NCI-H2081 (cell line): ENCODE measurements around the gene CENPK.
"Not testable (repeated sequence)": the region's sequence is repeated elsewhere in the genome, so short reads cannot be mapped to it uniquely, and the experiment has no call there.

Experiments
- DNase-seq, 2 experiments: peaks; one replicate each; lab custom pipeline; 2025; lab: John Stamatoyannopoulos, UW

The CENPK gene

GRCh38 chr5:65508978-65509377 is 54.0 kb downstream of the CENPK start:
- no peak for DNase-seq

- no peak for DNase-seq
These were observed 56.0 kb downstream of the CENPK start for GRCh38 chr5:65506961-65507360.

DNA sequence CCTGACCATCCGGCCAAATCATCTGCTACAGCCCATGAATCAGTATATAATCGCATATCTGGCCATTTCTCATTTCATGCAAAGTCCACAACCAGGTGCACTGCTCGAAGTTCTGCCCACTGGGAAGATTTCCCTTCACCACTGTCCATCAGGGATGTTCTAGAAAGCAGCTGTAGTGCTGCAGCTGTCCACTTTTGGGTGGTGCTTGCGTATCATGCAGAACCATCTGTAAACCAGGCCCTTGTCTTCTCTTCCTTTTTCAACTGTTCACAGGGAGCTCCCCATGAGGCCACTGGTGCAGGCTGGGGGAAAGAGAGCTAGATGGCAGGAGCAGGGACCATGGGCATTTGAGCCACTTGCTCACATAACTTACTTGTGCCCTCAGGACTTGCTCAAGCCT is 73.8 kb downstream of the CENPK start:
- DNase-seq: no peak

- DNase-seq: not testable (repeated sequence)
These were observed 74.8 kb downstream of the CENPK start for GRCh38 chr5:65488038-65488687.

DNA sequence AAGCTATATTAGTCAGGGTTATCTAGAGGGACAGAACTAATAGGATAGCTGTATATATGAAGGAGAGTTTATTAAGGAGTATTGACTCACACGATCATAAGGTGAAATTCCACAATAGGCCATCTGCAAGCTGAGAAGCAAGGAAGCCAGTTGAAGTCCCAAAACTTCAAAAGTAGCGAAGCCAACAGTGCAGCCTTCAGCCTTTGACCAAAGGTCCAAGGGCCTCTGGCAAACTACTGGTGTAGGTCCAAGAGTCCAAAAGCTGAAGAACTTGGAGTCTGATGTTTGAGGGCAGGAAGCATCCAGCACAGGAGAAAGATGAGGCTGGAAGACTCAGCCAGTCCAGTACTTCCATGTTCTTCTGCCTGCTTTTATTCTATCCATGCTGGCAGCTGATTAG is 76.2 kb downstream of the CENPK start:
- not testable (repeated sequence) for DNase-seq

DNA sequence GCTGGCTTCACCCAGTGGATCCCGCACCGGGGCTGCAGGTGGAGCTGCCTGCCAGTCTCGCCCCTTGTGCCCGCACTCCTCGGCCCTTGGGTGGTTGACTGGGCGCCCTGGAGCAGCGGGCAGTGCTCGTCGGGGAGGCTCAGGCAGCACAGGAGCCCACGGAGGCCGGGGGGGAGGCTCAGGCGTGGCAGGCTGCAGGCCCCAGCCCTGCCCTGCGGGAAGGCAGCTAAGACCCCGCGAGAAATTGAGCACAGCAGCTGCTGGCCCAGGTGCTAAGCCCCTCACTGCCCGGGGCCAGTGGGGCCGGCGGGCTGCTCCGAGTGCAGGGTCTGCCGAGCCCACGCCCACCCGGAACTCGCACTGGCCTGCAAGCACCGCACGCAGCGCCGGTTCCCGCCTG is 77.6 kb downstream of the CENPK start:
- no peak for DNase-seq

DNA sequence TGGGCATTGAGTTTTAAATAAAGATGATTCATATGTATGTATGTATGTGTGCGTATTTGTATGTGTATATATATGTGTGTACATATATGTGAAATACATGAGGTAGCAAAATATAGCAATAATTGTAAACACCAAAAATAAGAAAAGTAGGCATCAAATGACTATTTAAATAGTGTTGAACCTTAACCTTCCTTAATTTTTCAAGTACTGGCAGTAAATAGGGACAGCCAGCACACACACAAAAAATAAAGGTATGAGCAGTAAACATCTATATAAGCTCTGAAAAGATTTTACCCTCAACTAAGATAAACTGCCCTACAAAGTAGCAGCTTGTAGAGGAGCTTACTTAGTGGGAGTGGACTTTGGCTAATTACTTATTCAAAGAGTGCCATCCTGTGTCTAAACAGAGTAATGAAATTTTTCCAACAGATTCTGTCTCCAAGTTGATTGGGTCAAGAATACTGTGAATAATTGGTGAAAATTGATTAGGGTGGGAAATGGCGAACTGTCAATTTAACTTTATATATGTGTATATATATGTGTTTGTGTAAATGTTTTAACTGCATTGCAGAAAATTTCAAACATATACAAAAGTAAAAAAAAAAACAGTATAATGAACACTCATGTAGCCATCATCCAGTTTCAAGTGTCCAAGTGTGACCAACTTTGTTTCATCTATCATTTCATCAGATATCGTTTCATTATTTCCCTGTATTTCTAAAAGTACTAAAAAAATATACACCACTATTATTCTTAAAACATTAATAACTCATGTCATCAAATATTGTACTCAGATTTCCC is 79.2 kb downstream of the CENPK start:
- peak; percentile 4 to 46 for DNase-seq

DNA sequence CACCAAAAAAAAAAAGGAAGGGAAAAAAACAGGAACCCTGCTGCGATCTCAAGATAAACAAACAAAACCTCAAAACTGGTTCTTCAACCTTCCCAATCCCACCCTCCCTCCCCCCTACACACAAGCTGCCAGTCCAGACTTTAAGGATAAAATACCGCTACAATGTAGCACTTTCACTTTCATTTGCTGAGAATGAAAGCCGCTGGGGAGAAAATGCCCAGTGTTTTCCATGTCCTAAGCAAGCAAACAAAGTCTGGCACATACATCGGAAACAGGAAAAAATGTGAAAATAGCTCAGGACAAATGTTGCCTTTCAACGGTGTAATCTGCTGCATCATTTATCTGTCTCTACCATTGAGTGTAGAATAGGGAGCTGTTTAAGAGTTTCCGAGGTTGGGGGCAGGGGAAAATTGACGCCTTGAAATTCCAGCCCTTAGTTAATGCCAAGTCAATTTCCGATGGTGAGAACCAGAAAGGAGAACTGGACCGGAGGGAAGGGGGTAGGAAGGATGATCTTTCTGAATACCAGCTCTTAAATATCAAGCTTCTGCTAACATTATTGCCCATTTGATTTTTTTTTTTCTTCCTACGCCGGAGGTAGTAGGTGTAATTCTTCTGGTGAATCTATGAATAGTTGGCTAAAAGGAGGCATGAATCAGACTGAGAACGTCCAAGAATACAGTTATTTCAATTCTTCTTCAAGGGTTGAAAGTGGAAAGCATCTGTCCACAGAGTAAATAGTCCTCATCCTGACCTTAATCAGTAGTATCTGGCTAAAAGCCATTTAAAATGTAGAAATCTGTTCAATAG is 80.0 kb downstream of the CENPK start:
- DNase-seq: peak in 1 of 2 experiments; percentile 20

- DNase-seq: no peak
These were observed 80.7 kb downstream of the CENPK start for GRCh38 chr5:65482296-65482735.

DNA sequence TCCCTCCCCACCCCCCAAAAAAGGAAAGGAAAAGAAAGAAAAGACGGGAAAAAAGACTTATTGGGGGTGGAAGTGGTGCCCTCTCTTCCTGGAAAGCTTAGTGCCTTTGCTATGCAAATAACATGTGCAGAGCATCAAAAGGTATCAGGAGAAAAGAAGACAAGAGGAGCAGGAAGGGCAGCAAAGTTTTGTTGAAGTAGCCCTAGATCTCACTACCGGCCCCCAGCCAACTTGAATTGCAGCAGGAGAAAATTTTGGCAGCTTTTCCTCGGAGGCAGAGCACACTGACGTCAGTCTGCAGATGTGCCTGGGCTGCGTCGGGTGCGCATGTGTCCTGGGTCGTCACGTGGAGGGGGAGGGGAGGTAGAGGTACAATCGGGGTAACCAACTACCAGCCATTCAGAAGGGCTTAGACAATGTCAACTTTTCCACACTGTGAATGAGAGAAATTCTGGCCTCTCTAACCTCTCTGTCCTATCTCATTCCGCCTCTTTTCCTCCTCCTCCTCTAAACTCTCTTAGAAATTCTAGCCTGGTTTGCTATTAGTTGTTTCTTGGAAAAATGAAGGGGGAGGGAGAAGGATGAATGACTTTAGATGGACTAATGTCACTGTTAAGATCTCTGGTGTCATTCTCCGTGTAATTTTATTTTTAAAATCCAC is 81.2 kb downstream of the CENPK start, which contains the start of gene ADAMTS6:
Gene ADAMTS6, minus strand, starts transcription at position 286 of the 661 bp plus-strand sequence. CDS start 8,247 bp downstream, outside the sequence.
- peak; percentile 76 to 83 for DNase-seq

GRCh38 chr5:65481171-65481581 is 81.8 kb downstream of the CENPK start:
- no peak for DNase-seq

- DNase-seq: peak in 1 of 2 experiments; percentile 36
These were observed 82.6 kb downstream of the CENPK start for GRCh38 chr5:65480306-65480865.

DNA sequence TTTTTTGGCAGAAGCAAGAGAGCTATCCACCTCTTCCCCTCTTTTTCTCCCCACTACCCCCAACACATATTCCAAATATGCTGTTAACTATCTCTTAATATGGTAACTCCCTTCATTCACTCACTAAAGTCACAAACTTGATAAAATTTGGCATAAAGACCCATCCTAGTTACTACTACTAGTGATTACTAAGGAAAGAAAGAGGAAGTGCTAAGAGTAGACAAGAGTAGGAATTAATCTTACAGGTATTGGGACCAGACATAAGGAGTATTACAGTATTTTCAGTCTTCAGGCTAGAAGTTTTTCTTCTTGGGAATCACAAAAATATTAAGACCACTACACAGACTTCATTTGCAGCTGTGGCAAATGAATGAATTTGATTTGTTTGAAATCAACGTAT is 83.4 kb downstream of the CENPK start:
- no peak for DNase-seq

DNA sequence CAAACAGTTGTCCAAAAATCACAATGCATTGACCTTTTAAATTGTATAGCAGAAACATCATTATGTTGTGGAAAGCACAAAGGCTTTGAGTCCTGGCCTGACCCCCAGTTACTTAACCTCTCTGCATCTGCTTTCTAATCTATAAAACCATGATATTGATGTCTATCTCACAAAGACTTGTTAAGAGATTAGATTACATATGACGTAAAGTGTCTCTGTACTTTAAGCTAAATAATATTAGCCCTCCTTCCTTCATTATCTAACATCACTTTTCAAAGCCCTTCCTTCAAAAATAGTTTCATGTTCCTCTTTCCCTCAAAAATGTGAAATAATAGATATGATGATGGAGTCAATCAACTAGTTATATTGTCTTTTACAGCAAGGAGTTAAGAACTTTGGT is 84.6 kb downstream of the CENPK start:
- DNase-seq: no peak

GRCh38 chr5:65475895-65476294 is 87.1 kb downstream of the CENPK start:
- no peak for DNase-seq

- no peak for DNase-seq
These were observed 87.6 kb downstream of the CENPK start for GRCh38 chr5:65475336-65475735.

DNA sequence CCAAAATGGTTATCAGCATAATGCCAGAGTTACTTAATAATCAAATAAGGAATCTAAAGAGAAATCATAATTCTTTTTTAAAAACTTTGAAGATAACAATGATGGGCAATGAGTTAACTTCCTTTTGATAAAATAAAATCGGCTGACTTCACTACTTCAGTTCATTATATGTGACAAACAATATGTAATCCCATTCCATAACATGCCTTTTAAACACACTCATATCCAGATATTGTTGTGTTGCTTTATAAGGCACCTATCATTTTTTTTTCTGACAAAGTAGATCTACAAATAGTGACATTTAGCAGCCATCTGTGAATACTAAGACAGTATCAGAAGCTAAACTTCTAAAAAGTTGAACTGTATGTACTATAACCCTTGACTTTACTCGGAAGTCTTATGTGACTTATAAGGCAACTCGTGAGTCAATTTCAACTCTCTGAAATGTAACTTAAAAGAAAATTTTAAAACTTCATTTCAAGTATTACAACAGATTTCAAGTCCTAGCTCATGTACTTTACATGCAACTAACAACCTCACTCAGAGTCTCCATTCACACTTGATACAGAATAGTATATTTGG is 88.7 kb downstream of the CENPK start:
- no peak for DNase-seq

GRCh38 chr5:65468633-65469032 is 94.3 kb downstream of the CENPK start:
- DNase-seq: no peak
